H9 (cell line): ENCODE measurements around the gene CFAP298. TPM values are rescaled to one million over a fixed set of nuclear protein-coding genes. Genes with fewer than 3 reads are reported as not detected.
A peak's percentile ranks its signal among the peaks of the same experiment; 100 is the strongest.

Experiments used
- DNase-seq: peaks from one replicate; pipeline ENCODE4 v3.0.0-alpha.2; 2017
- H2AFZ ChIP-seq: one replicate; pipeline ENCODE4 v1.6.1; 2013; ENCODE audit warnings: mild to moderate bottlenecking, low read length, control low read depth, moderate library complexity
- H2AK5ac ChIP-seq: 2 replicates; pipeline ENCODE4 v1.6.1; 2013; ENCODE audit warnings: low read length, control low read depth, mixed read lengths; ENCODE audit not compliant: insufficient read length
- H2BK120ac ChIP-seq: one replicate; pipeline ENCODE4 v1.6.1; 2013; ENCODE audit warnings: low read depth, mild to moderate bottlenecking, low read length, control low read depth, inconsistent platforms; ENCODE audit not compliant: poor library complexity, severe bottlenecking
- H2BK12ac ChIP-seq: 2 replicates; pipeline ENCODE4 v1.6.1; 2013; ENCODE audit warnings: low read length, control low read depth, mixed read lengths, low read depth; ENCODE audit not compliant: insufficient read length
- H2BK15ac ChIP-seq: 2 replicates; pipeline ENCODE4 v1.6.1; 2013; ENCODE audit warnings: low read depth, low read length, control low read depth
- H2BK20ac ChIP-seq: one replicate; pipeline ENCODE4 v1.6.1; 2013; ENCODE audit warnings: low read depth, mild to moderate bottlenecking, low read length, control low read depth, inconsistent platforms; ENCODE audit not compliant: poor library complexity, severe bottlenecking
- H2BK5ac ChIP-seq: 2 replicates; pipeline ENCODE4 v1.6.1; 2013; ENCODE audit warnings: low read length, control low read depth, mixed read lengths; ENCODE audit not compliant: insufficient read length
- H3K14ac ChIP-seq: 2 replicates; pipeline ENCODE4 v1.6.1; 2013; ENCODE audit warnings: low read length, control low read depth; ENCODE audit not compliant: insufficient read depth
- H3K18ac ChIP-seq: 2 replicates; pipeline ENCODE4 v1.6.1; 2013; ENCODE audit warnings: low read depth, mild to moderate bottlenecking, mixed read lengths, low read length, control low read depth; ENCODE audit not compliant: insufficient read length
- H3K23ac ChIP-seq: 2 replicates; pipeline ENCODE4 v1.6.1; 2013; ENCODE audit warnings: low read length, control low read depth, mixed read lengths, low read depth; ENCODE audit not compliant: insufficient read length
- H3K23me2 ChIP-seq: 2 replicates; pipeline ENCODE4 v1.6.1; 2013; ENCODE audit warnings: low read depth, mild to moderate bottlenecking, mixed read lengths, low read length, control low read depth; ENCODE audit not compliant: insufficient read length, poor library complexity, severe bottlenecking
- H3K27ac ChIP-seq: 2 replicates; pipeline ENCODE4 v1.5.1; 2013; ENCODE audit warnings: low read length, control low read depth, mixed read lengths, low read depth; ENCODE audit not compliant: insufficient read length
- H3K27me3 ChIP-seq: 2 replicates; pipeline ENCODE4 v1.6.1; 2013; ENCODE audit warnings: low read length, control low read depth, inconsistent platforms; ENCODE audit not compliant: insufficient read depth
- H3K4ac ChIP-seq: 2 replicates; pipeline ENCODE4 v1.6.1; 2013; ENCODE audit warnings: low read depth, mild to moderate bottlenecking, control low read depth, inconsistent platforms, low read length, moderate library complexity
- H3K4me1 ChIP-seq: 2 replicates; pipeline ENCODE4 v1.6.1; 2013; ENCODE audit warnings: low read length, control low read depth, inconsistent platforms; ENCODE audit not compliant: insufficient read depth
- H3K4me2 ChIP-seq: 2 replicates; pipeline ENCODE4 v1.6.1; 2013; ENCODE audit warnings: low read length, control low read depth, mixed read lengths; ENCODE audit not compliant: insufficient read length, insufficient read depth
- H3K56ac ChIP-seq: 2 replicates; pipeline ENCODE4 v1.6.1; 2013; ENCODE audit warnings: low read depth, mild to moderate bottlenecking, mixed read lengths, low read length, control low read depth; ENCODE audit not compliant: insufficient read length
- H3K79me1 ChIP-seq: 2 replicates; pipeline ENCODE4 v1.6.1; 2013; ENCODE audit warnings: low read depth, mild to moderate bottlenecking, moderate library complexity, low read length, control low read depth, inconsistent platforms; ENCODE audit not compliant: insufficient read depth, poor library complexity, severe bottlenecking
- H3K79me2 ChIP-seq: 2 replicates; pipeline ENCODE4 v1.6.1; 2013; ENCODE audit warnings: low read length, control low read depth, inconsistent platforms; ENCODE audit not compliant: insufficient read depth
- H3K9ac ChIP-seq: 2 replicates; pipeline ENCODE4 v1.6.1; 2013; ENCODE audit warnings: low read length, control low read depth, mixed read lengths; ENCODE audit not compliant: insufficient read length; ENCODE audit errors: extremely low read depth
- H3K9me3 ChIP-seq: one replicate; pipeline ENCODE4 v1.6.1; 2013; ENCODE audit warnings: low read depth, low read length, inconsistent platforms; ENCODE audit not compliant: control insufficient read depth
- H3T11ph ChIP-seq: one replicate; pipeline ENCODE4 v1.6.1; 2013; ENCODE audit warnings: mild to moderate bottlenecking, low read length, control low read depth, inconsistent platforms
- H4K20me1 ChIP-seq: one replicate; pipeline ENCODE4 v1.6.1; 2013; ENCODE audit not compliant: control insufficient read depth, insufficient read length, insufficient read depth
- H4K5ac ChIP-seq: 2 replicates; pipeline ENCODE4 v1.6.1; 2013; ENCODE audit warnings: low read depth, mild to moderate bottlenecking, mixed read lengths, low read length, control low read depth; ENCODE audit not compliant: insufficient read length
- H4K8ac ChIP-seq: replicated peaks from 2 replicates; pipeline ENCODE4 v1.6.1; 2013; ENCODE audit warnings: low read length, control low read depth, mixed read lengths, low read depth; ENCODE audit not compliant: insufficient read length
- H4K91ac ChIP-seq: 2 replicates; pipeline ENCODE4 v1.6.1; 2013; ENCODE audit warnings: low read depth, mild to moderate bottlenecking, moderate library complexity, mixed read lengths, low read length, control low read depth; ENCODE audit not compliant: insufficient read length
- H3K27ac Mint-ChIP-seq, 3 experiments: 2 replicates in 2 of 3; 3 replicates in 1 of 3; pipeline ENCODE4 v1.8.0; 2020 to 2021; ENCODE audit warnings: mixed read lengths in 3 of 3, mild to moderate bottlenecking in 1 of 3, moderate library complexity in 1 of 3
- H3K27me3 Mint-ChIP-seq: 2 replicates; pipeline ENCODE4 v1.8.0; 2021; ENCODE audit warnings: low read depth, mild to moderate bottlenecking, moderate library complexity, mixed read lengths
- H3K36me3 Mint-ChIP-seq, 3 experiments: 2 replicates in 2 of 3; 3 replicates in 1 of 3; pipeline ENCODE4 v1.8.0; 2020 to 2021; ENCODE audit warnings: low read depth in 3 of 3, mixed read lengths in 3 of 3; ENCODE audit not compliant: insufficient read depth in 1 of 3
- H3K4me1 Mint-ChIP-seq, 2 experiments: 2 replicates each; pipeline ENCODE4 v1.8.0; 2020; ENCODE audit warnings: mixed read lengths in 2 of 2
- H3K4me3 Mint-ChIP-seq, 2 experiments: 2 replicates in 1 of 2; 3 replicates in 1 of 2; pipeline ENCODE4 v1.8.0; 2020 to 2021; ENCODE audit warnings: mild to moderate bottlenecking in 2 of 2, mixed read lengths in 2 of 2, moderate library complexity in 1 of 2
- H3K9me3 Mint-ChIP-seq, 2 experiments: 2 replicates in 1 of 2; 3 replicates in 1 of 2; pipeline ENCODE4 v1.8.0; 2020; ENCODE audit warnings: mild to moderate bottlenecking in 2 of 2, mixed read lengths in 2 of 2, moderate library complexity in 1 of 2
- WGBS: extraction: QIAGEN DNeasy Blood & Tissue Kit; methylation state at CpG from one replicate; pipeline ENCODE4 v1.1.7; 2013; ENCODE audit warnings: missing lambda C conversion rate, low lambda C conversion rate, mixed read lengths; ENCODE audit not compliant: insufficient read length; ENCODE audit errors: extremely low coverage; 5-methylcytosine and 5-hydroxymethylcytosine counted together
- total RNA-seq: library from RNA; stranded (reverse); gene quantifications from 2 replicates; pipeline ENCODE4 v1.2.1, GENCODE V29; 2021
- TF ChIP-seq, protein P1 (sequence below): fragments of 200-600 bp; sonication (generic); conservative IDR thresholded peaks from 3 replicates; pipeline ENCODE4 v1.8.0; 2021; ENCODE audit warnings: antibody characterized with exemption, mild to moderate bottlenecking

The CFAP298 gene
- total RNA-seq, 1 experiment from 2014 or later: 81.8 TPM

DNA sequence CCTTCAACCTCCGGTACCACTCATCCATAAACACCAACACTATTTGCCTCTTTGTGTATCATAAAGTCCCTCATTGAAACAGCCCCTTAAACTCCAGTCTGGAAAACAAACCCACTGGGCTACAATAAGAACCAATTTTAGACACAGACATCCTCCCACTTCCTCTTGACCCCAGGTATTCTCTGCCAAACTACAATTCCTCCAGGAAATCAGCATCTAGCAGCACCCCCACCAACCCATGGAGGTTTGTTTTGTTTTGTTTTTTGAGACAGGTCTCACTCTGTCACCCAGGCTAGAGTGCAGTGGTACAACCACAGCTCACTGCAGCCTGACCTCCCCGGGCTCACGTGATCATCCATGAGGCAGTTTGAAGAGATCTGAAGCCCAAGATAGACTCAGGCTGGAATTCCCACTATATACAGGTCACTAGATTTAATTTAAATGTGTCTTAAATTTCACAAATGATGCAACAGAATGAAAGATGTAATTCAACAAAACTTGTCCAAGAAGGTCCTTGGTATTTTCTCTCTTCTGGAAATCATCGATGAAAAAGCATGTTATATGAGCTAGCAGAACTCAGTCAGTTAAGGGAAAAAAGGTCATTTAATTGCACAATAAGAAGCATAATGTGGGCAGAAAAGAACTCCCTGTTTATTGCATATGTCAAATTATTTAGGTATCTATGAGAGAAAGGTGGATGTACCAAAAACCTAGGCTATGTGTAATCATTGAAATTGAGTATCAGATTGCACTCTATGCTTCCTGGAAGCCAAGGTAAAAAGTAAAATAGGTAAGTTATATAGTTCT is 57.1 kb downstream of the CFAP298 start:
- Histone ChIP-seq H3K4ac (no peak overlapping the region), H4K20me1 (no peaks in the 10 kb centered on the region), H4K8ac (no peak overlapping the region), H2BK20ac (no peak overlapping the region), H2BK12ac (no peak overlapping the region), H2AFZ (no peak overlapping the region), H2BK5ac (no peak overlapping the region), H3K9me3 (no peaks in the 10 kb centered on the region), H4K91ac (no peak overlapping the region), H3K9ac (no peak overlapping the region), H3K23ac (no peak overlapping the region), H3T11ph (no peak overlapping the region), H2AK5ac (no peak overlapping the region), H3K4me2 (no peak overlapping the region), H3K79me2 (no peaks in the 10 kb centered on the region), H3K27ac (no peak overlapping the region), H3K4me1 (peaks cover under 1% of the 10 kb centered on the region; the same call in 1 of the 2 replicates), H3K23me2 (no peaks in the 10 kb centered on the region), H3K14ac (no peak overlapping the region), H2BK15ac (no peak overlapping the region), H3K56ac (no peak overlapping the region), H3K27me3 (no peaks in the 10 kb centered on the region), H2BK120ac (no peak overlapping the region), H4K5ac (no peak overlapping the region), H3K18ac (no peak overlapping the region), H3K79me1 (no peaks in the 10 kb centered on the region)
- Mint-ChIP-seq H3K4me3 (no peak overlapping the region), H3K9me3 (no peaks in the 10 kb centered on the region), H3K27me3 (no peaks in the 10 kb centered on the region), H3K36me3 (peaks cover 0 to 2% (median 0%) of the 10 kb centered on the region in 3 experiments; a peak in 1 of 7 replicates), H3K4me1 (peaks cover 45 to 46% of the 10 kb centered on the region in 2 experiments), H3K27ac (peak overlapping the region in 1 of 3 experiments; percentile 31; a peak in 1 of 7 replicates)
- WGBS: no CpG with 5 or more reads among the region's 4 CpGs
- TF ChIP-seq, protein P1, sequence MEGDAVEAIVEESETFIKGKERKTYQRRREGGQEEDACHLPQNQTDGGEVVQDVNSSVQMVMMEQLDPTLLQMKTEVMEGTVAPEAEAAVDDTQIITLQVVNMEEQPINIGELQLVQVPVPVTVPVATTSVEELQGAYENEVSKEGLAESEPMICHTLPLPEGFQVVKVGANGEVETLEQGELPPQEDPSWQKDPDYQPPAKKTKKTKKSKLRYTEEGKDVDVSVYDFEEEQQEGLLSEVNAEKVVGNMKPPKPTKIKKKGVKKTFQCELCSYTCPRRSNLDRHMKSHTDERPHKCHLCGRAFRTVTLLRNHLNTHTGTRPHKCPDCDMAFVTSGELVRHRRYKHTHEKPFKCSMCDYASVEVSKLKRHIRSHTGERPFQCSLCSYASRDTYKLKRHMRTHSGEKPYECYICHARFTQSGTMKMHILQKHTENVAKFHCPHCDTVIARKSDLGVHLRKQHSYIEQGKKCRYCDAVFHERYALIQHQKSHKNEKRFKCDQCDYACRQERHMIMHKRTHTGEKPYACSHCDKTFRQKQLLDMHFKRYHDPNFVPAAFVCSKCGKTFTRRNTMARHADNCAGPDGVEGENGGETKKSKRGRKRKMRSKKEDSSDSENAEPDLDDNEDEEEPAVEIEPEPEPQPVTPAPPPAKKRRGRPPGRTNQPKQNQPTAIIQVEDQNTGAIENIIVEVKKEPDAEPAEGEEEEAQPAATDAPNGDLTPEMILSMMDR: no peak
- DNase-seq: no peak
